ENCODE results near the gene PLOD2. TPM values are rescaled to one million over a fixed set of nuclear protein-coding genes. Genes with fewer than 3 reads are reported as not detected.
"Not testable (repeated sequence)": the region's sequence is repeated elsewhere in the genome, so short reads cannot be mapped to it uniquely, and the experiment has no call there.

Gene PLOD2
- total and polyA plus RNA-seq, 7 donors = 2.0 to 15.7 (median 7.5) TPM

GRCh38 chr3:146117406-146118285 lies 43.3 kb downstream of the PLOD2 start:
- no peak for DNase-seq
- ATAC-seq = no peak
- TF ChIP-seq CTCF (IDR thresholded peaks at IDR 0.05) = no peak
- no peaks in the 10 kb centered on the region for H3K4me1 ChIP-seq
- H3K27me3 ChIP-seq (ENCODE audit: insufficient read depth in 3 of 3, low read length in 2 of 3) = no peaks in the 10 kb centered on the region
- H3K9me3 ChIP-seq = peaks cover 6% of the 10 kb centered on the region
- 94 to 97% (median 96%) methylated on average over 2 of the region's 2 CpGs for WGBS, 3 donors
- H3K4me3 ChIP-seq = no peak overlapping the region
- no peak overlapping the region for H3K27ac ChIP-seq
- intact Hi-C loops (cut with DNase I) = no loop called here
- peaks cover 0 to 3% of the 10 kb centered on the region in 2 donors for H3K36me3 ChIP-seq (ENCODE audit: insufficient read depth in 1 of 2, low read depth in 1 of 2)

GRCh38 chr3:146115619-146116018 lies 45.4 kb downstream of the PLOD2 start:
- no peak for ATAC-seq
- no peak for DNase-seq
- Histone ChIP-seq H3K27ac (no peak overlapping the region), H3K9me3 (peaks cover 6% of the 10 kb centered on the region), H3K36me3 (ENCODE audit: insufficient read depth in 1 of 2, low read depth in 1 of 2) (peaks cover 0 to 1% of the 10 kb centered on the region in 2 donors), H3K27me3 (ENCODE audit: insufficient read depth in 3 of 3, low read length in 2 of 3) (no peaks in the 10 kb centered on the region), H3K4me1 (no peaks in the 10 kb centered on the region), H3K4me3 (no peak overlapping the region)
- WGBS, 3 donors = 93 to 98% (median 96%) methylated on average over 1 of the region's 1 CpG
- intact Hi-C loops (cut with DNase I) = no loop called here
- no peak for TF ChIP-seq CTCF (IDR thresholded peaks at IDR 0.05)

GRCh38 chr3:146113804-146114203 lies 47.2 kb downstream of the PLOD2 start:
- WGBS, 3 donors = 92 to 95% (median 94%) methylated on average over 12 of the region's 12 CpGs
- intact Hi-C loops (cut with DNase I); H3K4me3 ChIP-seq; ATAC-seq; H3K36me3 ChIP-seq (ENCODE audit: insufficient read depth in 1 of 2, low read depth in 1 of 2); DNase-seq; H3K4me1 ChIP-seq; H3K9me3 ChIP-seq; H3K27ac ChIP-seq; H3K27me3 ChIP-seq (ENCODE audit: insufficient read depth in 3 of 3, low read length in 2 of 3): not testable (repeated sequence)

GRCh38 chr3:146111337-146111736 lies 49.6 kb downstream of the PLOD2 start:
- Histone ChIP-seq H3K36me3 (ENCODE audit: insufficient read depth in 1 of 2, low read depth in 1 of 2) (no peaks in the 10 kb centered on the region), H3K4me1 (no peaks in the 10 kb centered on the region), H3K27me3 (ENCODE audit: insufficient read depth in 3 of 3, low read length in 2 of 3) (no peaks in the 10 kb centered on the region), H3K9me3 (peaks cover 2% of the 10 kb centered on the region), H3K4me3 (no peak overlapping the region), H3K27ac (no peak overlapping the region)
- DNase-seq (no peak), ATAC-seq (no peak)
- no peak for TF ChIP-seq CTCF (IDR thresholded peaks at IDR 0.05)
- intact Hi-C loops (cut with DNase I) = no loop called here

- Histone ChIP-seq H3K27ac (no peak overlapping the region), H3K9me3 (no peaks in the 10 kb centered on the region), H3K27me3 (ENCODE audit: insufficient read depth in 3 of 3, low read length in 2 of 3) (no peaks in the 10 kb centered on the region), H3K4me1 (no peaks in the 10 kb centered on the region), H3K36me3 (ENCODE audit: insufficient read depth in 1 of 2, low read depth in 1 of 2) (no peaks in the 10 kb centered on the region), H3K4me3 (no peak overlapping the region)
- intact Hi-C loops (cut with DNase I) = no loop called here
- 93 to 100% (median 100%) methylated on average over 1 of the region's 1 CpG for WGBS, 3 donors
- DNase-seq (no peak), ATAC-seq (no peak)
- TF ChIP-seq CTCF (IDR thresholded peaks at IDR 0.05) = no peak
Measured at GRCh38 chr3:146110161-146110560, 50.8 kb downstream of the PLOD2 start.

Data from psoas muscle (tissue), 8 donors.